CD4-positive, alpha-beta T cell treated with Interleukin-21 for 1 hour (primary cell): ENCODE results near the gene GGT5.
"Not testable (repeated sequence)": the region's sequence is repeated elsewhere in the genome, so short reads cannot be mapped to it uniquely, and the experiment has no call there.

ENCODE experiments used
- DNase-seq: peaks from one replicate; pipeline ENCODE4 v3.0.0-alpha.2; 2020

The GGT5 gene

DNA sequence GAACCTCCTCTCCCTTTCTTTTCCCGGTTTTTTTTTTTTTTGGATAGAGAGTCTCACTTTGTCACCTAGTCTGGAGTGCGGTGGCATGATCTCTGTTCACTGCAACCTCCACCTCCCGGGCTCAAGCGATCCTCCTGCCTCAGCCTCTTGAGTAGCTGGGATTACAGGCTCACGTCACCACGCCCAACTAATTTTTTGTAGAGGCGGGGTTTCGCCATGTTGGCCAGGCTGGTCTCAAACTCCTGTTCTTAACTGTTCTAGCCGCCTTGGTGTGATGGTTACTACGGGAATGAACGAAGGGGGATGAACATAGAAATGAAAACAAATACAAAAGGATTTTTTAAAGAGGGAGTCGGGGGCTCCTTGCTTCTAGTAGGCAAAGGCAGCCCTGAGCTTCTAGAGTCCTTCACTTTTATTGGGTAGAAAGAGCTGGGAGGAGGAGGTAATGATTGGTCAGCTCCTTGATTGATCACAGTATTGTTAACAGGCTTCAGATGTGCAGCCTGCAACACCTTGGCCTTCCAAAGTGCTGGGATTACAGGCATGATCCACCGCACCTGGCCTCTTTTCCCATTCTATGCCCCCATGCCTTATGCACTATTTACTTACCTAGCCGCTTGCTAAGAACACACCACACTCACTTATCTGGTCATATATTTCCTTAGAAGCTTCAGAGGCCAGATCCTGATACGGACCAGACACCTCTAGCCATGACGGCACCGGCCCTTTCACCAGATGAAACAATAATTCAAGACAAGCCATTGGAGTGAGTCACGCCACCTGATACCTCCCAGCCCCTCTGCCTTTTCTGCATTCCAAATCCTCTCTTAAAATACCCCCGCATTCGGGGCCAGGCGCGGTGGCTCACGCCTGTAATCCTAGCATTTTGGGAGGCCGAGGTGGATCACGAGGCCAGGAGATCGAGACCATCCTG, 42.9 kb downstream of the GGT5 start:
- DNase-seq = no peak

DNA sequence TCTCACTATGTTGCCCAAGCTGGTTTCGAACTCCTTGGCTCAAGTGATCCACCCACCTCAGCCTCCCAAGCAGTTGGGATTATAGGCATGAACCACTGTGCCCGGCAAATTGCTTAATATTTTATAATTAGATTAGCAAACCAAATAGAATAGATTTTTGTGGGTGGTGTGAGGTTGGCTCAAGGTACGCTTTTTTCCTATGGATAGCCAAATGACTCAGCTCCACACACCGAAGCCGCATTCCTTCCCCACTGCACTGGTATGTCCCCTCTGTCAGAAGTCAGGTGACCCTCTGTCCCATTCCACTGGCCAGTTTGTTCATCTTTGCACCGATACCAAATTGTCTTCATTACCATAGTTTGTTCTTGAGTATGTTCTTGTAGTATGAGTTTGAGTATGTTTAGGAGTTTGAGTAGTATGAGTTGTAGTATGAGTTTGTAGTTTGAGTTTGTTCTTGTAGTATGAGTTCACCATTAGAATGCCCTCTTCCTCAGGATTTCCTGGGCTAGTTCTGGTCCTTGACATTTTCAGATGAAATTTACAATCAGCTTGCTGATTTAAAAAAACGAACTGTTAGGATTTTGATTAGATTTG, 44.2 kb downstream of the GGT5 start:
- no peak for DNase-seq

DNA sequence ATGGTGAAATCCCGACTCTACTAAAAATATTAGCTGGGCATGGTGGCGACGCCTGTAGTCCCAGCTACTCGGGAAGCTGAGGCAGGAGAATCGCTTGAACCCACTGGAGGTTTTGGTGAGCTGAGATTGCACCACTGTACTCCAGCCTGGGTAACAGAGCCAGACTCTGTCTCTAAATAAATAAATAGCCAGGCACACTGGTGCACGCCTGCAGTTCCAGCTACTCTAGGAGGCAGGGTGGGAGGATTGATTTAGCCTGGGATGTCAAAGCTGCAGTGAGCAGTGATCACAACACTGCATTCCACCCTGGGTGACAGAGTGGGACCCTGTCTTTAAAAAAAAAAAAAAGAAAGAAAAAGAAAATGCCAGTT, 46.2 kb downstream of the GGT5 start:
- no peak for DNase-seq

DNA sequence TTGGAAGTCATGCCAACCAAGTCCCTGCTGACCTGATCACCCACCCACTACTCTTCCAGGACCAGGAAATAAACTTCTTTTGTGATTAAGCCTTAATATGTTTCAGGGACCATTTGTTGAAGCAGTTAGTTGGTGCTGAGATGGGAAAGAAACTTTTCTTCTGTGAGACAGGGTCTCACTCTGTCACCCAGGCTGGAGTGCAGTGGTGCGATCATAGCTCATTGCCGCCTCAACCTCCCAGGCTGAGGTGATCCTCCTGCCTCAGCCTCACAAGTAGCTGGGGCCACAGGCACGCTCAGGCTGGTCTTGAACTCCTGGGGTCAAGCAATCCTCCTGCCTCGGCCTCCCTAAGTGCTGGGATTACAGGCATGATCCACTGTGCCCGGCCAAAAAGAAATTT, 53.0 kb downstream of the GGT5 start:
- DNase-seq = no peak

DNA sequence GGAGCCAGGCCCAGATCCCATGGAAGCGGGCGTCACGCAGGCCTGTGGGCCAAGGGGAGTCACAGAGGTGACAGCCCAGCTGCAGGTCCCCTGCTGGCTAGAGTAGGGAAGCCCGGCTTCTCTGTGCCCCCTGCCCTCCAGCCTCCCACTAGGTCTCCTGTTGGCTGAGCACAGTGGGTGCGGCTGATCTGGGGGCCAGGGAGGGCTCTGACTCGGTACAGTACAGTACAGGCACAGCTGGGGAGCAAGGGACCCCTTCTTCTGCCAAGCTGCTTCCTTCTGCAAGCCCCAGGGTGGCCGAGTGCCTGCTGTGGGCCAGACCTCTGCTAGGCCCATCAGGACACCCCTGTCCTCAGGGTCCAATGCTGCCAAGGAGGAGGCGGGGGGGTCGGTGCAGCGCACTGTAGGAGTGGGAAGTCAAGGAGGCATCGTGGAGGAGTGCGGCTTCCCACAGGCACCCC, 53.5 kb downstream of the GGT5 start:
- DNase-seq = no peak

DNA sequence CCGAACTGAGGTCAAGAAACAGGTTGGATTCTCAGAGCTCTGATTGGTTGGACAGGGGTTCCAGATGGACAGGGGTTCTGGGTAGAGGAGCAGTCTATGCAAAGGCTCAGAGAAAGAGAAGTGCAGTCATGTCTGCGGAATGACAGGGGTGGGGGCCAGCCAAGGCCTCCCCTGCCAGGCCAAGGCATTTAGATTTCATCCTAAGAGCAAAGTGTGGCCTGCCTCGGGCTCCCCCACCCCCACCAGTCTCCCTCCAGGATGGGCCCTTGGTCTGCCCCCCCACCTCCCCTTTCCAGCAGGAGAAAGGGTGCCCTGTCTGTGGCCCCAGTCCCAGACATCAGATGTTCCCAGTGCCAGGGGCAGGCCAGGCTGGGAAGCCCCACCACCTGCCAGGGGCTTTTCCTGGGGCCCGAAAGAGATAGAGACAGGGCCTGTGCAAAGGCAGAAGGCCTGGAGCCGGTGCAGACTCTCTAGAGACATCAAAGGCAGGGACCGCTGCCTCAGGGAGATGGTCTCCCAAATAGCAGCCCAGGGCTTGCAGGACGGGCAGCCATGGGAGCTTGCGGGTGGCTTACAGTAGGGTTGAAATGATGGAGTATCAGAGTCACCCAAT, 54.2 kb downstream of the GGT5 start:
- DNase-seq = no peak

DNA sequence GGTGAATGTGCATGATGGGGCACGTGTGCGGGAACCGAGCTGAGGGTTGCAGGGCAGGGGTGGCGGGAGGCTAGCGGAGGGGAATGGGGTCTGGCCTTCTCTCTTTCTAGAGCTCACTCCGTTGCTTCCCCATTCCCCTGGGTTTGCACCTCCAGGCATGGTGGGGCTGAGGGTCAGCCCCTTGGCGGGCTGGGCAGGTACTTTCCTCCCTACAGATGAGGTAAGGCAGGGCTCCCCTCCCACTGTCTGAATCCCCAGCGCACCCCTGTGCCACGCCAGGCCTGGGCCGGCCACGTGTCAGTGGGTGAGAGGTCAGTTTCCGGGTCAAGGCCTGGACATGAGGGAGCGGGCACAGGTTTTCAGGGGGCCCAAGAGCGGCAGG, 54.7 kb downstream of the GGT5 start:
- no peak for DNase-seq

DNA sequence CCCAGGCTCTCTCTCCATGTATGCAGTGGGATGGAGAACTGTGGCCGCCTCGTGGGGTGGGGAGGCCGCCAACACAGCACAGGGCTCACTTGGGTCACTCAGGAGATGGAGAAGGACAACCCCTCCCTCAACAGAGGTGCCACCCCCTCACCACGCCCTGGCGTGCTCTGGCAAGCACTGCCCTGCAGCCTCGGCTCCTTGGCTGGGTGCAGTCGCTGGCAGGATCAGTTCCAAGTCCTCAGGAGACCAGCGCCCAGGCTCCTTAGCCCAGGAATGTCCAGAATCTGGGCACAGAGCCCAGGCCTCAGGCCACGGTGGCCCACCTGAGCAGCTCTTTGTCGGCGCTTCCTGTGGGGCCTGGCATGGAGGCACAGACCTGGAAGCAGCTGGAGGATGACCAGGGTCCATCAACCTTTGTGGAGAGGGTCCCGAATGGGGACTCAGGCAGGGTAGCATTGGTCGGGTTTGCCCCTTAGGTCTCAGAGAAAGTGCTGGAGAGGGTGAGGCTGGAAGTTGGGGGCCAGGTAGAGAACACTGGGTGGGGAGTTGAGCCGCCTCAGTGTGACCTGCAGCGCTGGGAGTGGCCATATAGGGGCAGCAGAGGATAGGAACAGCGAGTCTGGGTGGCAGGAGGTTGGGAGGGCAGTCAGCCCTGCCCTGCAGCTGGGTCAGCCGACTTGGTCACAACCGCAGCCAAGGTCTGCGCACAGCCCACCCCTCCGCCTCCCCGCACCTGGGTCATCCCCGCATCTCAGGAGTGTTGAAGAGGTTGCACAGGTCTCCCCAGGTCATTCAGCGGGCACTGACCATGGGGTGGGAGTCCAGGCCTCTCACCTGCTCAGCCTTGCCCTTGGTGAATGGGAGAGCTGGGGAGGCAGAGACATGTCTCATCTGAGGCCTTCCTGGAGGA, 55.4 kb downstream of the GGT5 start:
- peak; percentile 31 for DNase-seq

DNA sequence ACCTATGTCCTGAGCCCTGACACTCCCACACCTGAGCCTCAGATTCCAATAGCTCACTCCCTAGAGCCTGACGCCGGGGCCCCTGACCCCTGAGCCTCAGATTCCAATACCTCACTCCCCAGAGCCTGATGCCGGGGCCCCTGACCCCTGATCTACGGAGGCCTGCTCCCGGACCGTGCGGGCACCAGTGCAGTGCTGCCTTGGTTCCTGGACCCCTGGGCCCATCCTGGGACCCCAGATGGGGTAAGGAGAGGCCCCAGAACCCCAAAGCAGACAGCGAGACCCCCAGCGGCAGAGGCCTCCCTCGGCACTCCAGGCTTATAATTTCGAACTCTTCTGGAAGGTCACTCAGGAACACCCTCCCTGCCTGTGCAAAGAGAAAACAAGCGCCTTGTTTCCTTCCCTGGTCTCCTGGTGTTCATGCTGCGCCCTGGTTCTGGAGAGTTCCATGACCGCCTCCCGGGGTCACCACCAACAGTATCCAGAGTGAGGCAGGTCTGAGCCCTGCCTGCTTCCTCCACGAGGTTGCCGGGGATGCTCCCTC, 56.1 kb downstream of the GGT5 start:
- no peak for DNase-seq

DNA sequence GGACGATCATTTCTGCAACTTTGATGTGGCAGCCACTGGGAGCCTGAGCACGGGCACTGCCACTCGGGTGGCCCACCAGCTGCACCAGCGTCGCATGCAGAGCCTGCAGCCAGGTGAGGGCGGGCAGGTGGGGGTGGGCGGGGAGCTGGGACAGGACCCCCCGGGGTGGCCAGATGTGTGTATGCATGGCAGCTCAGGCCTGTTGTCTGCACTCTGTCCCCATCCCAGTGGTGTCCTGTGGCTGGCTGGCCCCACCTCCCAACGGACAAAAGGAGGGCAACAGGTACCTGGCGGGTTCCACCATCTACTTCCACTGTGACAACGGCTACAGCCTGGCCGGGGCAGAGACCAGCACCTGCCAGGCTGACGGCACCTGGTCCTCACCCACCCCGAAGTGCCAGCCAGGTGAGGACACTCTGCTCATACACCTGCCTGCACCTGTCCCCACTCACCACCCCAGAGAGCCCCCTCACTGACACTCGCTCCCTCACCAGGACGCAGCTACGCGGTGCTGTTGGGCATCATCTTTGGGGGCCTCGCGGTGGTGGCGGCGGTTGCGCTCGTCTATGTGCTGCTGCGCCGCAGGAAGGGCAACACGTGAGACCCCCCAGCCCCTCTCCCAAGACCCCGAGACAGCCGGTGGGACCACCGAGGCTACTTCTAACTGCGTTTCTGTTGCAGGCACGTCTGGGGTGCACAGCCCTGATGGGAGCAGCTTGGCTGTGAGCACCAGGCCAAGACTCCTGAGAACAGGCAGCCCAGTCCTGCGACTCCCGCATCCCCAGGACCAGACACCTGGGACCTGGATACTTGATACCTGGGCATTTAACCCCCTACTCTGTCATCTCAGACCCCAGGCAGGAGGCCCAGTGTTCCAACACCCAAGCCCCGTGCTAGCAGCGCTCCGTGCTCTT, 56.9 kb downstream of the GGT5 start:
- DNase-seq = no peak

DNA sequence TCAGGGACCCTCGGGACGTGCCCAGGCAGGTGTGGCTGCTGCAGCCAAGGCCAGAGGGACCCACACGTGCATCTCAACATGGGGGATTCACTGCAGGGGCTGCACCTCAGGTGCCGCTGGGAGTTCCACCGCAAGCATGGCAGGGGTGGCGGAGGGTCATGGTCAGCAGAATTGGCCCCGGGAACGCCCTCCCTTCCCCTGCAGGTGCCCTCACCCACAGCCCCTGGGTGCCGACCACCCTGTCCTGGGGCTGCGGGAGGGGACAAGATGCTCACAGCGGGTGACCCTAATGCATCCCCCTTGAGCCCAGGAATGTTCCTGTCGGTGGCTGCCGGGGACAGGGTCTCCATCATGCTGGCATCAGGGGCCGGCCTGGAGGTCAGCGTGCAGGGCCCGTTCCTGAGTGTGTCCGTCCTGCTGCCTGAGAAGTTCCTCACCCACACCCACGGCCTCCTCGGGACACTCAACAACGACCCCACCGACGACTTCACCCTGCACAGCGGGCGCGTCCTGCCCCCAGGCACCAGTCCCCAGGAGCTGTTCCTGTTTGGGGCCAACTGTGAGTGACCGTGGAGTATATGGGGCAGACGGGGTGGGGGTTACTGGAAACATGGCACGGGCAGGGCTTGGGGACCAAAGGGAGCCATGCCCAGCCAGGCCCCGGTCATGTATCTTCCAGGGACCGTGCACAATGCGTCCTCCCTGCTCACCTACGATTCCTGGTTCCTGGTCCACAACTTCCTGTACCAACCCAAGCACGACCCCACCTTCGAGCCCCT, 57.8 kb downstream of the GGT5 start:
- DNase-seq = no peak

DNA sequence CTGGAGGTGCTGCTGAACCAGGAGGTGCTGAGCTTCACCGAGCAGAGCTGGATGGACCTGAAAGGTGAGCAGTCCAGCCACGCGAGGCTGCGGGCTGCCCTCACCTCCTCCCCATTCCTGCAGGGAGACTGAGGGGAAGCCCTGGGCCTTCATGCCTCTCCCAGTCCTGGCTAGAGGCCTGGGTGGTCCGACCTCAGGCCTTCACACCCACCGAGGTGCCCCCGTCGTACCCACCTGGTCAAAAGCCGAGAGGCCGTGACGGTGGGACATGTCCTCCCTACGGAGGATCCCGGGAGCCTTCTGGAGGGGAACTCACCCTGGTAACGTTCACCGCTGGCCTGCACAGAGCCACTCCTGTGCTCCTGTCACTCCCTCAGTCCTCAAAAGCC, 58.5 kb downstream of the GGT5 start:
- no peak for DNase-seq

DNA sequence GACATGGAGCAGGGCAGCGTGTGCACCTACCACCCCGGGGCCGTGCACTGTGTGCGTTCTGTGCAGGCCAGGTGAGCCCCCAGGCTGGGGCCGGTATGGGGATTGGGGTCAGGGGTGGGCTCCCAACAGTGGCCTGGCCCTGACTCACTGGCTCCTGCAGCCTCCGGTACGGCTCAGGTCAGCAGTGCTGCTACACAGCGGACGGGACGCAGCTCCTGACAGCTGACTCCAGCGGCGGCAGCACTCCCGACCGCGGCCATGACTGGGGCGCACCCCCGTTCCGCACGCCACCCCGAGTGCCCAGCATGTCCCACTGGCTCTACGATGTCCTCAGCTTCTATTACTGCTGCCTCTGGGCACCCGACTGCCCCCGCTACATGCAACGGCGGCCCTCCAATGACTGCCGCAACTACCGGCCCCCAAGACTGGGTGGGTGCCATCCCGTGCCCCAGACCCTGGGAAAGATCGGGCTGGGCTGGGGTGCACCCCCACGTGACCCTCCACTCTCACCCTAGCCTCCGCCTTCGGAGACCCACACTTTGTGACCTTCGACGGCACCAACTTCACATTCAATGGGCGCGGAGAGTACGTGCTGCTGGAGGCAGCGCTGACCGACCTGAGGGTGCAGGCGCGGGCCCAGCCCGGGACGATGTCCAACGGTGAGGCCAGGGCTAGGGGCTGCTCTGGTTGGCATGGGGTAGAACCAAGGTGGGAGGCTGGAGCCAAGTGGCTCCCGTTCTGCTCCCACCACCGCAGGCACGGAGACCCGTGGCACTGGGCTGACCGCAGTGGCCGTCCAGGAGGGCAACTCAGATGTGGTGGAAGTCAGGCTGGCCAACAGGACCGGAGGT, 59.2 kb downstream of the GGT5 start:
- no peak for DNase-seq

DNA sequence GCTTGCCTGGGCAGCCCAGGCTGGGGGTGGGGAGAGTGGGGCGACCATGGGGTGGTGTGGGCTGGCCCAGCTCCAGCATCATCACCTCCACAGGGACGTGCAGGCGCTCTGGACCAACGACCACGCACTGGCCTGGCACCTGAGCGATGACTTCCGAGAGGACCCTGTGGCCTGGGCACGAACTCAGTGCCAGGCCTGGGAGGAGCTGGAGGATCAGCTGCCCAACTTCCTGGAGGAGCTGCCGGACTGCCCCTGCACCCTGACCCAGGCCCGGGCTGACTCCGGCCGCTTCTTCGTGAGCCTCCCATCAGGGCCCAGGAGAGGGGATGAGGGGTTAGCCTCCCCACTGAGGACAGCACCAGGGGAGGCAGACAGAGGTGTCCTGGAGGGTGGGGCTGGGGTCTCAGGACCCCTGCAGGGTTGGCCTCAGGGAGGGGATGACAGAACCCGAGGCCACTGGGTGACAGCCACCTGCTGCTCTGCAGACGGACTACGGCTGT, 59.8 kb downstream of the GGT5 start:
- DNase-seq = no peak

DNA sequence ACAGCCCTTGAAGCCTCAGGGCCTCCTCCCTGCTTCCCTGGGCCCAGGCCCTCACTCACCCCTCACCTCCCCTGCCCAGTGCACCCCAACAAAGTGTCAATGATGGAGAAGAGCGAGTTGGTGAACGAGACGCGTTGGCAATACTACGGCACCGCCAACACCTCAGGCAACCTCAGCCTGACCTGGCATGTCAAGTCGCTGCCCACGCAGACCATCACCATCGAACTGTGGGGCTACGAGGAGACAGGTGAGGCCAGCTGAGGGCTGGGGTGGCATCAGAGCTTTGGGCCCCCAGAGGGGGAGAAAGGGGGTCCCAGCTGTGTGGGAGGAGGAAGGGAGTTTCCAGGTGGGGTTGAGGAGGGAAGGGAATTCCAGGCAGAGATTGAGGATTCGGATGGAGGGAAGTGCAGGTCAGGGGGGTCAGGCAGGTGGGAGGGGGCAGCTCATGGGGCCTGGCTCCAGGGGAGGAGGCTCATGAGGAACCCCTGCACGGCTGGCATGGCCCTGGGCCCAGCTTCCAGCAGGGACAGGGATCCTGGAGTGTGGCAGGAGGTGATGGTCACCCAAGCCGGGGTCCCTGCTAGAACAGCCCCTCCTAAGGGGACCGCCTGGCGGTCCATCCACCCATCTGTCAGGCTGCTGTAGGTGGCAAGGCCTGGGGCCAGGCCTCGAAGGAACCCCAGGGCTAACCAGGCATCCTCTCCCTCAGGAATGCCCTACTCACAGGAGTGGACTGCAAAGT, 60.7 kb downstream of the GGT5 start:
- no peak for DNase-seq

DNA sequence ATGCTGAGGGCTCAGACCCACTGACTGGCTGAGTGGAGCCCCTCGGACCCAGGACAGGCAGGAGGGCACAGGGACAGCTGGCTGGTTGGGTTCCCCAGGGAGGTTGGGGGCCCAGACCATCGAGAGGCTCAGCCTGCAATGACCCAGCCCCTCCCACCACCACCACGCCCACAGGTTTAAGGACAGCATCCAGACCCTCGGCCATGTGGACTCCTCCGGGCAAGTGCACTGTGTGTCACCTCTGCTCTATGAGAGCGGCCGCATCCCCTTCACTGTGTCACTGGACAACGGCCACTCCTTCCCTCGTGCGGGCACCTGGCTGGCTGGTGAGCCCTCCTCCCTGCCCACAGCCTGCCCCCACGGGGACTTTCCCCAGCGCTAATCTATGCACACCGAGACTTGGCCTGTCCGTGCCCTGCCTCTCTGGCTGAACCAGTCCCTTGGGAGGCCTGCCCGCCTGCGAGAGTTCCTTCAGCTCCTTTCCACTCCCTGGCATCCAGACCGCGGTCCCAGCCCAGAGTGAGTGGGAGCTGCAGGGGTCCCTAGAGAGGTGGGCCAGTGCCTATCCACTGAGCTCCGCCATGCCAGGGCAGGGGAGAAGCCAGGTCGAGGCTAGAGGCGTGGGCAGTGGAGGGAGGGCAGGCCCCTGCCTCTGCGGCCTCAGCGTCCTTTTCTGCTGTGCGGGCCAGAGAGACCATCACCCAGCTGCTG, 61.4 kb downstream of the GGT5 start:
- DNase-seq = no peak

DNA sequence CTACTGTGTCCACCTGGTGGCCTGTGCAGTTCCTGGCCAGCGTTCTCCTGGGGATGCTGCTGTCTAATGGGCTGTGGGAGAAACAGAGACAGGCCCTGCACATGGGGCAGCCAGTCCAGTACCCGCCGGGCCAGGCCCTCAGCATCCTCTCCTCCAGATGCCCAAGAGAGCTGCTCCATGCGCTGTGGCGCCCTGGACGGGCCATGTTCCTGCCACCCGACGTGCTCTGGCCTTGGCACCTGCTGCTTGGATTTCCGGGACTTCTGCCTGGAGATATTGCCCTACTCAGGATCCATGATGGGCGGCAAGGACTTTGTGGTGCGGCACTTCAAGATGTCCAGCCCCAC, 62.0 kb downstream of the GGT5 start:
- not testable (repeated sequence) for DNase-seq
